DND-41 (cell line): ENCODE results near the gene AREL1.

Source experiments
- EZH2 ChIP-seq: IDR thresholded peaks from 3 replicates; pipeline ENCODE4 v1.6.1; 2012; ENCODE audit warnings: borderline replicate concordance, low read depth, mild to moderate bottlenecking, moderate library complexity, low read length, inconsistent platforms; ENCODE audit not compliant: severe bottlenecking
- TF ChIP-seq, protein P1 (sequence below): IDR thresholded peaks from 2 replicates; pipeline ENCODE4 v1.5.1; 2012; ENCODE audit warnings: borderline replicate concordance, low read length, moderate library complexity, mild to moderate bottlenecking; ENCODE audit not compliant: poor library complexity, severe bottlenecking; ENCODE audit errors: extremely low read depth

DNA sequence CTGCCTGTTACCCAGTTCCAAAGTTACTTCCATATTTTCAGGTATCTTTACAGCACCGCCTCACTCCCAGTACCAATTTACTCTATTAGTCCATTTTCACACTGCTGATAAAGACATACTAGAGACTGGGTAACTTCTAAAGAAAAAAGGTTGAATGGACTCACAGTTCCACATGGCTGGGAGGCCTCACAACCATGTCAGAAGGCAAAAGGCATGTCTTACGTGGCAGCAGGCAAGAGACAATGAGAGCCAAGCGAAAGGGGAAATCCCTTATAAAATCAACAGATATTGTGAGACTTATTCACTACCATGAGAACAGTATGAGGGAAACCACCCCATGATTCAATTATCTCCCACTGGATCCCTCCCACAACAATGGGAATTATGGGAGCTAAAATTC lies 9.8 kb downstream of the AREL1 start:
- TF ChIP-seq, protein P1, sequence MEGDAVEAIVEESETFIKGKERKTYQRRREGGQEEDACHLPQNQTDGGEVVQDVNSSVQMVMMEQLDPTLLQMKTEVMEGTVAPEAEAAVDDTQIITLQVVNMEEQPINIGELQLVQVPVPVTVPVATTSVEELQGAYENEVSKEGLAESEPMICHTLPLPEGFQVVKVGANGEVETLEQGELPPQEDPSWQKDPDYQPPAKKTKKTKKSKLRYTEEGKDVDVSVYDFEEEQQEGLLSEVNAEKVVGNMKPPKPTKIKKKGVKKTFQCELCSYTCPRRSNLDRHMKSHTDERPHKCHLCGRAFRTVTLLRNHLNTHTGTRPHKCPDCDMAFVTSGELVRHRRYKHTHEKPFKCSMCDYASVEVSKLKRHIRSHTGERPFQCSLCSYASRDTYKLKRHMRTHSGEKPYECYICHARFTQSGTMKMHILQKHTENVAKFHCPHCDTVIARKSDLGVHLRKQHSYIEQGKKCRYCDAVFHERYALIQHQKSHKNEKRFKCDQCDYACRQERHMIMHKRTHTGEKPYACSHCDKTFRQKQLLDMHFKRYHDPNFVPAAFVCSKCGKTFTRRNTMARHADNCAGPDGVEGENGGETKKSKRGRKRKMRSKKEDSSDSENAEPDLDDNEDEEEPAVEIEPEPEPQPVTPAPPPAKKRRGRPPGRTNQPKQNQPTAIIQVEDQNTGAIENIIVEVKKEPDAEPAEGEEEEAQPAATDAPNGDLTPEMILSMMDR: no peak
- no peak for TF ChIP-seq EZH2
